Measurements from ENCODE around the gene CDK1.

CDK1 gene

DNA sequence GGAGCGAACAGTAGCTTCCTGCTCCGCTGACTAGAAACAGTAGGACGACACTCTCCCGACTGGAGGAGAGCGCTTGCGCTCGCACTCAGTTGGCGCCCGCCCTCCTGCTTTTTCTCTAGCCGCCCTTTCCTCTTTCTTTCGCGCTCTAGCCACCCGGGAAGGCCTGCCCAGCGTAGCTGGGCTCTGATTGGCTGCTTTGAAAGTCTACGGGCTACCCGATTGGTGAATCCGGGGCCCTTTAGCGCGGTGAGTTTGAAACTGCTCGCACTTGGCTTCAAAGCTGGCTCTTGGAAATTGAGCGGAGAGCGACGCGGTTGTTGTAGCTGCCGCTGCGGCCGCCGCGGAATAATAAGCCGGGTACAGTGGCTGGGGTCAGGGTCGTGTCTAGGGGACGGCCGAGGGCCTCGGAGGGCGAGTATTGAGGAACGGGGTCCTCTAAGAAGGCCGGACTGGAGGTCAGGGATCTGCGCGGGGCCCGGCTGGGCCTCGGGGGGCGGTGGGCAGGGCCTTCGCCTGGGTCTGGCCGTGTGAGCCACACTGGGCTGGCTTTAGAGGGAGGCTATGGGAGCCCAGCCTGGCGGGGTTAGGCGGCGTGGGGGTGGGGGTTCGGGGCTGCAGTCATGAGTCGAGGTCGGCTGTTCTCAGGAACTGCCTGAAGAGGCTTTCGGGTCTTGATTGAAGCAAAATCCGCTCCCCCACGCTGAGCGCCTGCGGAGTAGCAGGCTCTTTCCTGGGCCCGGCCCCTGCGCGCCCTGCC is at the start of gene CDK1:
TSS of gene CDK1 (plus strand) at position 265 of the 757 bp plus-strand sequence. CDS start 1,688 bp downstream, outside the sequence.
- peak within 1 kb of the TSS; percentile 76 for H3K27ac ChIP-seq (ENCODE audit: low read depth, low read length)

GRCh38 chr10:60729106-60729505 is 49.2 kb upstream of the CDK1 start:
- no peak overlapping the region for H3K4me3 ChIP-seq (ENCODE audit: low read depth, low read length)
- no peaks in the 10 kb centered on the region for H3K79me2 ChIP-seq (ENCODE audit: control insufficient read depth, insufficient read depth, low read length, unreplicated experiment)
- no peak overlapping the region for H3K27ac ChIP-seq (ENCODE audit: low read depth, low read length)
- no peak overlapping the region for H2AFZ ChIP-seq (ENCODE audit: low read length, unreplicated experiment)
- H3K36me3 ChIP-seq (ENCODE audit: insufficient read depth, low read length), result no peaks in the 10 kb centered on the region
- H3K27me3 ChIP-seq (ENCODE audit: insufficient read depth, low read length), result peaks cover 31% of the 10 kb centered on the region
- H3K4me1 ChIP-seq (ENCODE audit: control insufficient read depth, insufficient read depth, low read length, unreplicated experiment), result no peaks in the 10 kb centered on the region

More for the DNA sequence above, at the start of gene CDK1:
- Histone ChIP-seq H3K4me1 (ENCODE audit: control insufficient read depth, insufficient read depth, low read length, unreplicated experiment) (peaks cover 25% of the 10 kb centered on the region), H3K27me3 (ENCODE audit: insufficient read depth, low read length) (no peaks in the 10 kb centered on the region), H3K4me3 (ENCODE audit: low read depth, low read length) (peak within 1 kb of the TSS; percentile 97), H3K79me2 (ENCODE audit: control insufficient read depth, insufficient read depth, low read length, unreplicated experiment) (peaks cover 50% of the 10 kb centered on the region), H2AFZ (ENCODE audit: low read length, unreplicated experiment) (peak within 1 kb of the TSS; percentile 100), H3K36me3 (ENCODE audit: insufficient read depth, low read length) (no peaks in the 10 kb centered on the region)

DNA sequence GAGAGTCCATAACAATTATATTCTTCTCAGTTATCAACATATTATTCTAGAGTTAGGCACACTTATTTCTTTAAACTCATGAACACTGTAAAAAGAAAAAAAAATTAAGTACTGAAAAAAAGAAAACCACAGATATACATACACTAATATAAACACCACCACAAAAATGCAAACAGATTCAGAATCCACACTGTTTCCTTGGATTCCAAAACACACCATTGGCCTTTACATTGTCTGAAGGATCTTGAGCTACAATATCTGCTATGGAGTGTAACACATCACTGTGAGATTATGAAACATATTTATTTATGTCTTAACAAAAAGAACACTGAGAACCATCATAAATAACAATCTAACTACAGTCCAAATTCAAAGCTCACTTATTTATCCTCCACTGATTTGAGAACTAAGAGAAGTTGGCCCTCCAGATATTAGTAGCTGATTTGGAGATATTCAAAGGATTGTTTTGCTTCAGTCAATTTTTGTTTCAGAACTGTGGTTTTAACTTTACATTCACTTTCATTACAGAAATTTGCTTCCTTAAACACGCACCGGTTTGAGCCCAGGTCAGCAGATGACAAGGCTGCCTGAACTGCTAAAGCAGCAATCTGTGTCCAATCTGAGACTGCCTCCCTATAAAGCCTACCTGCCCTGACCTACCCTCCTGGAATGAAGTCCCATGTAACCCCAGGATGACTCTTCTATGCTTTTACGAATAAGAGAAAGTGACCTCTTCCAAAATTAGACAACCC is 47.0 kb upstream of the CDK1 start:
- Histone ChIP-seq H3K27ac (ENCODE audit: low read depth, low read length) (no peak overlapping the region), H3K36me3 (ENCODE audit: insufficient read depth, low read length) (no peaks in the 10 kb centered on the region), H3K4me1 (ENCODE audit: control insufficient read depth, insufficient read depth, low read length, unreplicated experiment) (no peaks in the 10 kb centered on the region), H2AFZ (ENCODE audit: low read length, unreplicated experiment) (no peak overlapping the region), H3K27me3 (ENCODE audit: insufficient read depth, low read length) (peaks cover 44% of the 10 kb centered on the region), H3K79me2 (ENCODE audit: control insufficient read depth, insufficient read depth, low read length, unreplicated experiment) (no peaks in the 10 kb centered on the region), H3K4me3 (ENCODE audit: low read depth, low read length) (no peak overlapping the region)

GRCh38 chr10:60732198-60732806 is 46.0 kb upstream of the CDK1 start:
- Histone ChIP-seq H3K27ac (ENCODE audit: low read depth, low read length) (no peak overlapping the region), H3K27me3 (ENCODE audit: insufficient read depth, low read length) (peaks cover 52% of the 10 kb centered on the region), H2AFZ (ENCODE audit: low read length, unreplicated experiment) (peak overlapping the region; percentile 90), H3K4me3 (ENCODE audit: low read depth, low read length) (peak overlapping the region; percentile 82), H3K36me3 (ENCODE audit: insufficient read depth, low read length) (no peaks in the 10 kb centered on the region), H3K4me1 (ENCODE audit: control insufficient read depth, insufficient read depth, low read length, unreplicated experiment) (no peaks in the 10 kb centered on the region), H3K79me2 (ENCODE audit: control insufficient read depth, insufficient read depth, low read length, unreplicated experiment) (no peaks in the 10 kb centered on the region)

DNA sequence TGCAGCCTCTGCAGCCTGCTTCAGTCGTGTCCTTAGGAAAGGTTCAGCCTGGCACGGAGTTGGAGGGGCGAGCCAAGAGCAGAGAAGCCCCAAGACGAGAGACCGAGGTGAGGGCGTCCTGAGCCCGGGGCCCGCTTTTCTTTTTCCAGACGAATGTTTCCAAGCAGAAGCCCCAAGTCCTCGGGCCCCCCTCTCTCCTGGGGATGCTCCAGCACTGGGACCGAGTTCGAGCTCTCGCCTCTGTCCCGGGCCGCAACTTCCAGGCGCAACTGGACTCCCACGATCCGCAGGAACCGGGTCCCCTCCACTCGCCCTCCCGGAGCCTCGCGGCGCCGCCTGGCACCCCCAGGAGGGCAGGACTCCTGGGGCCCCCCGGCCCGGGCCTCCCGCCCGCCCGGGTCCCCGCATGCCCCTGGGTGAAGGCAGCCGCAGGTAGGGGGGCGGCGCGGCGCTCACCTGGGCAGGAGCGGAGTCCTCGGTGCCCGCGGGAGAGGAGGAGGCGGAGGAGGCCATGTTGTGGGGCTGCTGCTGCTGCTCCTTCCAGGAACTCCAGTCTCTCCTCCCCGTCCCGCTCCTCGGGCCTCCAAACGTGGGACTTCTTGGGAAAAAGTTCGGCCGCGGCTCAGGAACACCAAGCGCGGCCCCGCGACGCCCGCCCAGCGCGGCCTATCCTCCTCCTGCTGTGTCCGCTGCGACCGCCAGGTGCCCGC is 45.3 kb upstream of the CDK1 start:
- no peak overlapping the region for H3K27ac ChIP-seq (ENCODE audit: low read depth, low read length)
- H3K4me1 ChIP-seq (ENCODE audit: control insufficient read depth, insufficient read depth, low read length, unreplicated experiment), result no peaks in the 10 kb centered on the region
- H3K27me3 ChIP-seq (ENCODE audit: insufficient read depth, low read length), result peaks cover 52% of the 10 kb centered on the region
- H3K36me3 ChIP-seq (ENCODE audit: insufficient read depth, low read length), result no peaks in the 10 kb centered on the region
- peak overlapping the region; percentile 90 for H2AFZ ChIP-seq (ENCODE audit: low read length, unreplicated experiment)
- no peaks in the 10 kb centered on the region for H3K79me2 ChIP-seq (ENCODE audit: control insufficient read depth, insufficient read depth, low read length, unreplicated experiment)
- H3K4me3 ChIP-seq (ENCODE audit: low read depth, low read length), result peak overlapping the region; percentile 82

- H3K4me3 ChIP-seq (ENCODE audit: low read depth, low read length), result peak overlapping the region; percentile 82
- no peaks in the 10 kb centered on the region for H3K4me1 ChIP-seq (ENCODE audit: control insufficient read depth, insufficient read depth, low read length, unreplicated experiment)
- peaks cover 52% of the 10 kb centered on the region for H3K27me3 ChIP-seq (ENCODE audit: insufficient read depth, low read length)
- no peaks in the 10 kb centered on the region for H3K36me3 ChIP-seq (ENCODE audit: insufficient read depth, low read length)
- H2AFZ ChIP-seq (ENCODE audit: low read length, unreplicated experiment), result peak overlapping the region; percentile 90
- H3K27ac ChIP-seq (ENCODE audit: low read depth, low read length), result no peak overlapping the region
- H3K79me2 ChIP-seq (ENCODE audit: control insufficient read depth, insufficient read depth, low read length, unreplicated experiment), result no peaks in the 10 kb centered on the region
Observed at GRCh38 chr10:60733517-60733822, 44.8 kb upstream of the CDK1 start.

- Histone ChIP-seq H2AFZ (ENCODE audit: low read length, unreplicated experiment) (no peak overlapping the region), H3K27ac (ENCODE audit: low read depth, low read length) (no peak overlapping the region), H3K4me3 (ENCODE audit: low read depth, low read length) (no peak overlapping the region; the same call in 1 of the 2 replicates), H3K27me3 (ENCODE audit: insufficient read depth, low read length) (peaks cover 52% of the 10 kb centered on the region), H3K36me3 (ENCODE audit: insufficient read depth, low read length) (no peaks in the 10 kb centered on the region), H3K79me2 (ENCODE audit: control insufficient read depth, insufficient read depth, low read length, unreplicated experiment) (no peaks in the 10 kb centered on the region), H3K4me1 (ENCODE audit: control insufficient read depth, insufficient read depth, low read length, unreplicated experiment) (peaks cover 2% of the 10 kb centered on the region)
Observed at GRCh38 chr10:60733826-60734225, 44.5 kb upstream of the CDK1 start.

GRCh38 chr10:60734226-60734625 is 44.1 kb upstream of the CDK1 start:
- peaks cover 6% of the 10 kb centered on the region for H3K4me1 ChIP-seq (ENCODE audit: control insufficient read depth, insufficient read depth, low read length, unreplicated experiment)
- no peak overlapping the region for H3K27ac ChIP-seq (ENCODE audit: low read depth, low read length)
- H3K4me3 ChIP-seq (ENCODE audit: low read depth, low read length), result no peak overlapping the region; the same call in 1 of the 2 replicates
- H2AFZ ChIP-seq (ENCODE audit: low read length, unreplicated experiment), result no peak overlapping the region
- H3K79me2 ChIP-seq (ENCODE audit: control insufficient read depth, insufficient read depth, low read length, unreplicated experiment), result no peaks in the 10 kb centered on the region
- H3K27me3 ChIP-seq (ENCODE audit: insufficient read depth, low read length), result peaks cover 52% of the 10 kb centered on the region
- no peaks in the 10 kb centered on the region for H3K36me3 ChIP-seq (ENCODE audit: insufficient read depth, low read length)

- Histone ChIP-seq H3K4me1 (ENCODE audit: control insufficient read depth, insufficient read depth, low read length, unreplicated experiment) (peaks cover 14% of the 10 kb centered on the region), H3K4me3 (ENCODE audit: low read depth, low read length) (no peak overlapping the region), H3K27ac (ENCODE audit: low read depth, low read length) (no peak overlapping the region), H2AFZ (ENCODE audit: low read length, unreplicated experiment) (no peak overlapping the region), H3K36me3 (ENCODE audit: insufficient read depth, low read length) (no peaks in the 10 kb centered on the region), H3K79me2 (ENCODE audit: control insufficient read depth, insufficient read depth, low read length, unreplicated experiment) (no peaks in the 10 kb centered on the region), H3K27me3 (ENCODE audit: insufficient read depth, low read length) (peaks cover 52% of the 10 kb centered on the region)
Observed at GRCh38 chr10:60735244-60735643, 43.0 kb upstream of the CDK1 start.

DNA sequence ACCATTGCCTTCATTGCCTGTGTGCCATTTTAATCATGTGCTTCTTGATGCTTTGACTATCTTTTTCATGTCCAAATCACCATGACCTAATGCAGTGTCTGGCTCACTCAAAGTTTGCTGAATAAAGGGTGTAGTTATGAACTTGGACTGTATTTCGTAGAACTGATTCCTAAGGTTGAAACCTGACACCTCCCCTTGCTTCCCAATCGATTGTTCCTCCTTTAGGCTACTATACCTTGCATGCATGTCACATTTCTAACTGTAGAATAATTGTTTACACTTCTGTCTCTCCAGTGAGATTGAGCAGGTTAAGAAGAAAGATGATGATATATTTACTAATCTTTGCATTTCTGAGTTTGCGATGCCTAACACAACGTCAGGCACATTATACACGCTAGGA is 41.0 kb upstream of the CDK1 start:
- no peaks in the 10 kb centered on the region for H3K79me2 ChIP-seq (ENCODE audit: control insufficient read depth, insufficient read depth, low read length, unreplicated experiment)
- peaks cover 46% of the 10 kb centered on the region for H3K27me3 ChIP-seq (ENCODE audit: insufficient read depth, low read length)
- no peak overlapping the region for H3K4me3 ChIP-seq (ENCODE audit: low read depth, low read length)
- no peak overlapping the region for H3K27ac ChIP-seq (ENCODE audit: low read depth, low read length)
- H3K4me1 ChIP-seq (ENCODE audit: control insufficient read depth, insufficient read depth, low read length, unreplicated experiment), result peaks cover 14% of the 10 kb centered on the region
- H2AFZ ChIP-seq (ENCODE audit: low read length, unreplicated experiment), result no peak overlapping the region
- H3K36me3 ChIP-seq (ENCODE audit: insufficient read depth, low read length), result no peaks in the 10 kb centered on the region
